GM19397 (cell line): ENCODE measurements around the gene CHD3.
A peak's percentile ranks its signal among the peaks of the same experiment; 100 is the strongest.
"Not testable (repeated sequence)": the region's sequence is repeated elsewhere in the genome, so short reads cannot be mapped to it uniquely, and the experiment has no call there.

Experiments used
- ATAC-seq: cut with Tn5 transposase; IDR thresholded peaks from one replicate; pipeline ENCODE4 v1.9.1; 2021; ENCODE audit warnings: mild to moderate bottlenecking, moderate library complexity; ENCODE audit not compliant: unreplicated experiment

The CHD3 gene

GRCh38 chr17:7930841-7931631, 42.4 kb downstream of the CHD3 start:
- ATAC-seq, result no peak

GRCh38 chr17:7931709-7932482, 43.3 kb downstream of the CHD3 start, which contains the start of the genes CNTROB and TRAPPC1:
Gene CNTROB, plus strand, starts transcription at chr17:7932206. Its CDS starts 874 bp downstream, at chr17:7933080.
Gene TRAPPC1, minus strand, starts transcription at chr17:7931946. Its CDS starts 117 bp downstream, at chr17:7931829.
- ATAC-seq, result peak; percentile 97

GRCh38 chr17:7932483-7932891, 43.9 kb downstream of the CHD3 start:
- ATAC-seq, result no peak

- ATAC-seq, result no peak
Observed at GRCh38 chr17:7932949-7933348, 44.4 kb downstream of the CHD3 start.

- ATAC-seq, result no peak
Observed at GRCh38 chr17:7935859-7936258, 47.3 kb downstream of the CHD3 start.

- ATAC-seq, result no peak
Observed at GRCh38 chr17:7940034-7940433, 51.4 kb downstream of the CHD3 start.

- no peak for ATAC-seq
Observed at GRCh38 chr17:7940743-7941142, 52.2 kb downstream of the CHD3 start.

- no peak for ATAC-seq
Observed at GRCh38 chr17:7943291-7943690, 54.7 kb downstream of the CHD3 start.

- ATAC-seq, result no peak
Observed at GRCh38 chr17:7944326-7944725, 55.7 kb downstream of the CHD3 start.

- no peak for ATAC-seq
Observed at GRCh38 chr17:7945651-7946050, 57.1 kb downstream of the CHD3 start.

GRCh38 chr17:7946441-7946840, 57.9 kb downstream of the CHD3 start:
- ATAC-seq, result no peak

GRCh38 chr17:7947651-7948050, 59.1 kb downstream of the CHD3 start:
- no peak for ATAC-seq

GRCh38 chr17:7950578-7950977, 62.0 kb downstream of the CHD3 start:
- no peak for ATAC-seq

GRCh38 chr17:7951143-7951792, 62.7 kb downstream of the CHD3 start:
- ATAC-seq, result no peak

- not testable (repeated sequence) for ATAC-seq
Observed at GRCh38 chr17:7953266-7953665, 64.7 kb downstream of the CHD3 start.

- ATAC-seq, result no peak
Observed at GRCh38 chr17:7955414-7956227, 67.0 kb downstream of the CHD3 start.

GRCh38 chr17:7956228-7956965, 67.8 kb downstream of the CHD3 start:
- no peak for ATAC-seq

GRCh38 chr17:7959503-7960253, 71.1 kb downstream of the CHD3 start:
- no peak for ATAC-seq

- ATAC-seq, result no peak
Observed at GRCh38 chr17:7961421-7961820, 72.8 kb downstream of the CHD3 start.
